ENCODE data around the gene NCK1. TPM values are rescaled to one million over a fixed set of nuclear protein-coding genes. Genes with fewer than 3 reads are reported as not detected.

Gene NCK1
- total RNA-seq, 1 donor: 41.6 TPM

- H3K4me1 ChIP-seq (ENCODE audit: insufficient read depth, low read length): peaks cover 29% of the 10 kb centered on the region
- H3K9me3 ChIP-seq (ENCODE audit: low read depth, low read length): no peaks in the 10 kb centered on the region
- no peaks in the 10 kb centered on the region for H3K27me3 ChIP-seq (ENCODE audit: insufficient read depth, low read length)
- H3K36me3 ChIP-seq (ENCODE audit: insufficient read depth, low read length): peaks cover 4% of the 10 kb centered on the region
- no peak overlapping the region for H3K4me3 ChIP-seq (ENCODE audit: insufficient read depth, low read length)
- H2AFZ ChIP-seq (ENCODE audit: low read length): no peak overlapping the region
- peaks cover 48% of the 10 kb centered on the region for H3K79me2 ChIP-seq (ENCODE audit: insufficient read depth, low read length)
- peak overlapping the region; percentile 9 for H3K27ac ChIP-seq (ENCODE audit: low read depth, low read length)
- peaks cover under 1% of the 10 kb centered on the region for H4K20me1 ChIP-seq (ENCODE audit: insufficient read depth, low read length)
- DNase-seq (ENCODE audit: insufficient read length, low spot score, missing footprints): no peak
- no peak overlapping the region for H3K4me2 ChIP-seq (ENCODE audit: insufficient read depth, low read length)
- TF ChIP-seq CTCF (IDR thresholded peaks at IDR 0.05; ENCODE audit: extremely low read depth, low read depth, low read length): no peak
Measured at GRCh38 chr3:136839556-136839931, 22.5 kb upstream of the NCK1 start.

GRCh38 chr3:136840252-136840651, 21.8 kb upstream of the NCK1 start:
- H3K4me2 ChIP-seq (ENCODE audit: insufficient read depth, low read length): no peak overlapping the region
- no peak for DNase-seq (ENCODE audit: insufficient read length, low spot score, missing footprints)
- H2AFZ ChIP-seq (ENCODE audit: low read length): no peak overlapping the region
- H3K79me2 ChIP-seq (ENCODE audit: insufficient read depth, low read length): peaks cover 41% of the 10 kb centered on the region
- TF ChIP-seq CTCF (IDR thresholded peaks at IDR 0.05; ENCODE audit: extremely low read depth, low read depth, low read length): no peak
- no peaks in the 10 kb centered on the region for H3K27me3 ChIP-seq (ENCODE audit: insufficient read depth, low read length)
- H3K4me3 ChIP-seq (ENCODE audit: insufficient read depth, low read length): no peak overlapping the region
- H3K36me3 ChIP-seq (ENCODE audit: insufficient read depth, low read length): peaks cover 4% of the 10 kb centered on the region
- no peaks in the 10 kb centered on the region for H4K20me1 ChIP-seq (ENCODE audit: insufficient read depth, low read length)
- H3K9me3 ChIP-seq (ENCODE audit: low read depth, low read length): no peaks in the 10 kb centered on the region
- H3K27ac ChIP-seq (ENCODE audit: low read depth, low read length): no peak overlapping the region
- peaks cover 29% of the 10 kb centered on the region for H3K4me1 ChIP-seq (ENCODE audit: insufficient read depth, low read length)

DNA sequence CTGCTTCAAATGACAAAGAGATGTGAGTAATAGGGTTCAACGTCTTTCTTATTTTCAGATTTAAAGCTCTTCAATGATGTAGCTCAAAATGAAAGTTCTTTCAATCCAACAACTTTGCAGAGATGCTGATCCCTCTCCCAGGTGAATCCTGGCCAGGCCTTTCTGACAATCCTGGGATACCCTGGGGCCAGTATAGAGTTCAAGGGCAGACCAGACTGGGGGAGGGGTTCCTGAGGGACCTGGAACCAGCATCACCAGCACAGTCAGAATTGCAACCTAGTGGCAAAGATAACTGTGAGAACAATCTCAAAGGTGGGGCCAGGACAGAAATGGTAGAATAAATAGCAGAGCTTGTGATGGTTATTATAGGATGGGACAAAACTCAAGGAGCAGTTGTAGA, 19.7 kb upstream of the NCK1 start:
- no peak overlapping the region for H2AFZ ChIP-seq (ENCODE audit: low read length)
- H3K36me3 ChIP-seq (ENCODE audit: insufficient read depth, low read length): peaks cover 4% of the 10 kb centered on the region
- H3K4me3 ChIP-seq (ENCODE audit: insufficient read depth, low read length): no peak overlapping the region
- H3K27me3 ChIP-seq (ENCODE audit: insufficient read depth, low read length): no peaks in the 10 kb centered on the region
- no peak for DNase-seq (ENCODE audit: insufficient read length, low spot score, missing footprints)
- H3K79me2 ChIP-seq (ENCODE audit: insufficient read depth, low read length): peaks cover 30% of the 10 kb centered on the region
- H4K20me1 ChIP-seq (ENCODE audit: insufficient read depth, low read length): no peaks in the 10 kb centered on the region
- no peak for TF ChIP-seq CTCF (IDR thresholded peaks at IDR 0.05; ENCODE audit: extremely low read depth, low read depth, low read length)
- peaks cover 25% of the 10 kb centered on the region for H3K4me1 ChIP-seq (ENCODE audit: insufficient read depth, low read length)
- H3K27ac ChIP-seq (ENCODE audit: low read depth, low read length): no peak overlapping the region
- no peak overlapping the region for H3K4me2 ChIP-seq (ENCODE audit: insufficient read depth, low read length)
- no peaks in the 10 kb centered on the region for H3K9me3 ChIP-seq (ENCODE audit: low read depth, low read length)

DNA sequence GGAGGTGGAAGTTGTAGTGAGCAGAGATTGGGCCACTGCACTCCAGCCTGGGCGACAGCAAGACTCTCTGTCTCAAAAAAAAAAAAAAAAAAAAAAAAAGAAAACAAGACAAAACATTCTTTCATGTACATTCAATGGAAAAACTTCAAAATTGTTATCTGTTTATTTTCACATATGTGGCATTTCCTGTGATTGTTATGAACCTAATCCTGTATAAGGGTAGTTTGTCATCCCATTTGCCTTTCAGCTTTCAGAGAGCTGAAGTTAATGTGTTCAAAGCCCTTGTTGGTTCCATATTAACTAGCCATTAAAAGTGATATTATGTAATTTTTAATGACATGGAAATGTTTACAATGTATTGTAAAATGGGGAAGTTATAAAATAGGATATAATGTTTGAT, 17.3 kb upstream of the NCK1 start:
- Histone ChIP-seq H4K20me1 (ENCODE audit: insufficient read depth, low read length) (no peaks in the 10 kb centered on the region), H3K79me2 (ENCODE audit: insufficient read depth, low read length) (peaks cover 27% of the 10 kb centered on the region), H3K27ac (ENCODE audit: low read depth, low read length) (no peak overlapping the region), H3K27me3 (ENCODE audit: insufficient read depth, low read length) (no peaks in the 10 kb centered on the region), H3K4me3 (ENCODE audit: insufficient read depth, low read length) (no peak overlapping the region), H3K36me3 (ENCODE audit: insufficient read depth, low read length) (peaks cover 4% of the 10 kb centered on the region), H3K4me1 (ENCODE audit: insufficient read depth, low read length) (peaks cover 9% of the 10 kb centered on the region), H2AFZ (ENCODE audit: low read length) (no peak overlapping the region), H3K9me3 (ENCODE audit: low read depth, low read length) (no peaks in the 10 kb centered on the region), H3K4me2 (ENCODE audit: insufficient read depth, low read length) (no peak overlapping the region)
- no peak for DNase-seq (ENCODE audit: insufficient read length, low spot score, missing footprints)
- no peak for TF ChIP-seq CTCF (IDR thresholded peaks at IDR 0.05; ENCODE audit: extremely low read depth, low read depth, low read length)
